Thyroid gland (tissue), 4 donors: ENCODE data around the gene TMEM150C. TPM values are rescaled to one million over a fixed set of nuclear protein-coding genes. Genes with fewer than 3 reads are reported as not detected.

Source experiments
- DNase-seq, 2 donors: peaks; one replicate each; pipeline ENCODE4 v3.0.0-alpha.2; 2019
- H3K27ac ChIP-seq, 3 donors: fragments of 200-600 bp; sonication (generic); 1 replicate in 2 of 3; 2 replicates in 1 of 3; pipeline ENCODE4 v1.5.1; 2016 to 2019; ENCODE audit warnings: mild to moderate bottlenecking in 1 of 3, moderate library complexity in 1 of 3
- H3K27me3 ChIP-seq: fragments of 200-600 bp; sonication (generic); one replicate; pipeline ENCODE4 v1.5.1; 2019
- H3K36me3 ChIP-seq, 2 donors: fragments of 200-600 bp; sonication (generic); one replicate each; pipeline ENCODE4 v1.5.1; 2016 to 2019
- H3K4me1 ChIP-seq, 2 donors: fragments of 200-600 bp; sonication (generic); one replicate each; pipeline ENCODE4 v1.5.1; 2017 to 2019
- H3K4me3 ChIP-seq, 3 donors: fragments of 200-600 bp; sonication (generic); replicated peaks in 1 of 3; 1 replicate in 2 of 3; 2 replicates in 1 of 3; pipeline ENCODE4 v1.5.1; 2016; ENCODE audit warnings: mild to moderate bottlenecking in 1 of 3
- H3K9me3 ChIP-seq: fragments of 200-600 bp; sonication (generic); one replicate; pipeline ENCODE4 v1.5.1; 2017
- CTCF ChIP-seq, 6 experiments: fragments of 200-600 bp in 3 of 6; fragments of 450-650 bp in 3 of 6; sonication (generic) in 3 of 6; IDR thresholded peaks; one replicate each; pipeline ENCODE4 v1.5.1; 2016 to 2019; ENCODE audit warnings: antibody characterized with exemption in 6 of 6, mild to moderate bottlenecking in 2 of 6, inconsistent platforms in 1 of 6, moderate library complexity in 1 of 6
- POLR2A ChIP-seq, 2 donors: fragments of 450-650 bp; IDR thresholded peaks; one replicate each; pipeline ENCODE4 v1.6.1; 2017; ENCODE audit warnings: antibody characterized with exemption in 2 of 2, mild to moderate bottlenecking in 2 of 2, moderate library complexity in 1 of 2
- whole genome bisulfite sequencing, 2 donors: methylation state at CpG; one replicate each; pipeline ENCODE4 v1.1.5; 2017; 5-methylcytosine and 5-hydroxymethylcytosine counted together
- intact Hi-C: fragments of 100-400 bp; cut with DNase I; formaldehyde crosslinking; loops from one replicate; pipeline ENCODE4 v1.15.1; 2023
- total RNA-seq, 4 donors: library from RNA; depleted of rRNA; stranded (reverse); fragments of >200 nt; gene quantifications; one replicate each; pipeline ENCODE4 v1.2.3, GENCODE V29; 2016

Gene TMEM150C
- total RNA-seq, 4 donors from 2014 or later: 18.8 to 27.4 (median 23.6) TPM

- H3K9me3 ChIP-seq: no peaks in the 10 kb centered on the region
- DNase-seq: peak; percentile 83 to 84
- no peak overlapping the region for H3K4me3 ChIP-seq
- TF ChIP-seq CTCF (IDR thresholded peaks at IDR 0.05) (peak; percentile 47 to 92 (median 69)), POLR2A (IDR thresholded peaks at IDR 0.05) (no peak)
- WGBS, 2 donors: 5 to 12% methylated on average over 7 of the region's 7 CpGs
- no peaks in the 10 kb centered on the region for H3K4me1 ChIP-seq
- H3K27ac ChIP-seq: no peak overlapping the region
- intact Hi-C loops: loop anchor here (5.0 to 10.0 kb wide), 2 partner anchors 280 to 822 kb away; partner anchors contain the start of gene COQ2
- peaks cover 0 to 8% of the 10 kb centered on the region in 2 donors for H3K36me3 ChIP-seq
- H3K27me3 ChIP-seq: no peaks in the 10 kb centered on the region
Measured at GRCh38 chr4:82462415-82462831, 99.4 kb downstream of the TMEM150C start.

- peaks cover 0 to 8% of the 10 kb centered on the region in 2 donors for H3K36me3 ChIP-seq
- H3K4me1 ChIP-seq: no peaks in the 10 kb centered on the region
- DNase-seq: no peak
- no peaks in the 10 kb centered on the region for H3K27me3 ChIP-seq
- no peak overlapping the region for H3K4me3 ChIP-seq
- H3K27ac ChIP-seq: no peak overlapping the region
- TF ChIP-seq POLR2A (IDR thresholded peaks at IDR 0.05) (no peak), CTCF (IDR thresholded peaks at IDR 0.05) (no peak)
- WGBS, 2 donors: 83 to 84% methylated on average over 2 of the region's 2 CpGs
- intact Hi-C loops: loop anchor here (5.0 to 10.0 kb wide), 2 partner anchors 281 to 823 kb away; partner anchors contain the start of gene COQ2
- H3K9me3 ChIP-seq: no peaks in the 10 kb centered on the region
Measured at GRCh38 chr4:82461710-82462109, 100.1 kb downstream of the TMEM150C start.

GRCh38 chr4:82458729-82459128, 103.1 kb downstream of the TMEM150C start:
- no peak overlapping the region for H3K27ac ChIP-seq
- no peaks in the 10 kb centered on the region for H3K9me3 ChIP-seq
- no peaks in the 10 kb centered on the region for H3K27me3 ChIP-seq
- no peaks in the 10 kb centered on the region for H3K4me1 ChIP-seq
- 70 to 82% methylated on average over 2 of the region's 2 CpGs for WGBS, 2 donors
- no peak for DNase-seq
- peaks cover 0 to 8% of the 10 kb centered on the region in 2 donors for H3K36me3 ChIP-seq
- TF ChIP-seq CTCF (IDR thresholded peaks at IDR 0.05) (no peak), POLR2A (IDR thresholded peaks at IDR 0.05) (no peak)
- intact Hi-C loops: loop anchor here (10.0 kb wide), 1 partner anchor 806 kb away; no protein-coding TSS in a partner anchor
- no peak overlapping the region for H3K4me3 ChIP-seq

GRCh38 chr4:82457266-82457665, 104.5 kb downstream of the TMEM150C start:
- no peak for DNase-seq
- no peaks in the 10 kb centered on the region for H3K4me1 ChIP-seq
- H3K36me3 ChIP-seq: peaks cover 0 to 12% of the 10 kb centered on the region in 2 donors
- TF ChIP-seq POLR2A (IDR thresholded peaks at IDR 0.05): no peak
- TF ChIP-seq CTCF (IDR thresholded peaks at IDR 0.05): no peak
- no peaks in the 10 kb centered on the region for H3K9me3 ChIP-seq
- WGBS, 2 donors: 87 to 89% methylated on average over 7 of the region's 7 CpGs
- no peak overlapping the region for H3K4me3 ChIP-seq
- H3K27ac ChIP-seq: no peak overlapping the region
- intact Hi-C loops: loop anchor here (10.0 kb wide), 1 partner anchor 808 kb away; no protein-coding TSS in a partner anchor
- no peaks in the 10 kb centered on the region for H3K27me3 ChIP-seq

- H3K36me3 ChIP-seq: peaks cover 0 to 11% of the 10 kb centered on the region in 2 donors
- H3K27ac ChIP-seq: no peak overlapping the region
- no peaks in the 10 kb centered on the region for H3K4me1 ChIP-seq
- no peaks in the 10 kb centered on the region for H3K9me3 ChIP-seq
- no peak overlapping the region for H3K4me3 ChIP-seq
- DNase-seq: no peak
- WGBS, 2 donors: 98 to 99% methylated on average over 7 of the region's 7 CpGs
- no peak for TF ChIP-seq POLR2A (IDR thresholded peaks at IDR 0.05)
- no peak for TF ChIP-seq CTCF (IDR thresholded peaks at IDR 0.05)
- intact Hi-C loops: loop anchor here (10.0 kb wide), 1 partner anchor 813 kb away; no protein-coding TSS in a partner anchor
- H3K27me3 ChIP-seq: no peaks in the 10 kb centered on the region
Measured at GRCh38 chr4:82452026-82452425, 109.8 kb downstream of the TMEM150C start.
